T-helper 17 cell (primary cell): ENCODE measurements around the gene FGD2. TPM values are rescaled to one million over a fixed set of nuclear protein-coding genes. Genes with fewer than 3 reads are reported as not detected.
"Not testable (repeated sequence)": the region's sequence is repeated elsewhere in the genome, so short reads cannot be mapped to it uniquely, and the experiment has no call there.

Experiments used
- ATAC-seq: fragments of 150-1000 bp; cut with Tn5 transposase; 2 replicates; pipeline ENCODE4 v1.10.0; 2021; ENCODE audit warnings: mild to moderate bottlenecking, moderate library complexity
- DNase-seq, 3 donors: peaks; one replicate each; pipeline versions ENCODE4 v3.0.0 to v3.0.0-alpha.2; 2020 to 2021
- H3K9me3 ChIP-seq: one replicate; pipeline ENCODE4 v1.7.0; 2013; ENCODE audit warnings: low read length, mild to moderate bottlenecking; ENCODE audit not compliant: control insufficient read depth, poor library complexity, severe bottlenecking
- H3K27ac Mint-ChIP-seq: one replicate; pipeline ENCODE4 v1.8.0; 2022; ENCODE audit warnings: mild to moderate bottlenecking, moderate library complexity, mixed read lengths
- H3K27me3 Mint-ChIP-seq: one replicate; pipeline ENCODE4 v1.8.0; 2022; ENCODE audit warnings: mixed read lengths
- H3K36me3 Mint-ChIP-seq: one replicate; pipeline ENCODE4 v1.8.0; 2022; ENCODE audit warnings: low read depth, mixed read lengths
- H3K4me1 Mint-ChIP-seq: one replicate; pipeline ENCODE4 v1.8.0; 2022; ENCODE audit warnings: mild to moderate bottlenecking, mixed read lengths
- H3K4me3 Mint-ChIP-seq: one replicate; pipeline ENCODE4 v1.8.0; 2022; ENCODE audit warnings: mild to moderate bottlenecking, moderate library complexity, mixed read lengths
- total RNA-seq, 4 donors: library from RNA in 2 of 4; stranded (reverse) in 2 of 4; gene quantifications; one replicate each; pipeline ENCODE4 v1.2.3 and lab custom pipeline; 2022 to 2026

The FGD2 gene
- total RNA-seq, 2 donors from 2014 or later: 1.7 to 12.6 TPM

DNA sequence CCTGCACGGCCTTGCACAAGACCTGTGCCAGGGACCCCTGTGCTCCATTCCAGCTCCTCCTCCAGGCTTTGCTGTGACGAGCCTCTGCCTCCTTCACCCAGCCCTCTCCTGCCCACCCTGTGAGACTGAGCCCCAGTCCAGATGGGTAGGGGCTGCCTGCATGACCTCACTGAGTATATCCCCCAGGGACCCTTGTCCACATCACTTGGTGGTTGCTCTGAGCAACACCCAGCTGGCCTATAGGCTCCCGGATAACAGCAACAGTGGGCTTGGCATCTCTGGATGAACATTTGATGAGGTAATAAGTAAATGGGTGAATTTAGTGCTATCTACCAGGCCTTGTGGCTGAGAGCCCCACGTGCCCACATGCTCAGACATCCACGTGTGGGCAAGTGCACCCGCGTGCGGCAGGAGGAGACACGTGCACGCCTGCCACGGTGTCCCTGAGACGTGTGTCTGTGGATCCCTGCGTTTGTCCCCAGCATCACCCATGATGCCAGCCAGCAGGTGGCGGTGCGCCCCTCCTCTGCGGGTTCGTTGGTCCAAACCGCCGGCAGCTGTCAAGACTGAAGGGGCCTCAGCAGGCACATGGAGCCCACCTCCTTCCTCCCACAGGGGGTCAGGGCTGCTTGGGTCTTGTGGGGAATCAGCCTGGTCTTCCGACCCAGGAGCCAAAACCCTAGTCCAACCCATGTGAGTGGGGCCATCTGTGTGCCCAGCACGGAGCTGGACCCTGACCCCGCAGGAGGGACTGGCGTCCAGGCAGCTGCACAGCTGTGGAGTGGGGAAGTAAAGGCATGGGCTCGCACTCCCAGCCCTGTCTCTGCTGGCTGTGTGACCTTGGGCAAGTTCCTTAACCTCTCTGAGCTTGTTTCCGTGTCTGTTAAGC, 45.9 kb downstream of the FGD2 start:
- no peaks in the 10 kb centered on the region for H3K9me3 ChIP-seq
- Mint-ChIP-seq H3K27ac (peak overlapping the region; percentile 99), H3K36me3 (peaks cover 2% of the 10 kb centered on the region), H3K27me3 (no peaks in the 10 kb centered on the region), H3K4me3 (peak overlapping the region; percentile 93), H3K4me1 (peaks cover 48% of the 10 kb centered on the region)
- ATAC-seq (peak; percentile 81), DNase-seq (peak; percentile 72 to 90 (median 77))

GRCh38 chr6:37052027-37052628, 46.7 kb downstream of the FGD2 start:
- no peak overlapping the region for H3K4me3 Mint-ChIP-seq
- H3K27me3 Mint-ChIP-seq: no peaks in the 10 kb centered on the region
- H3K27ac Mint-ChIP-seq: peak overlapping the region; percentile 99
- peaks cover 2% of the 10 kb centered on the region for H3K36me3 Mint-ChIP-seq
- H3K9me3 ChIP-seq: no peaks in the 10 kb centered on the region
- H3K4me1 Mint-ChIP-seq: peaks cover 44% of the 10 kb centered on the region
- DNase-seq (no peak), ATAC-seq (no peak)

DNA sequence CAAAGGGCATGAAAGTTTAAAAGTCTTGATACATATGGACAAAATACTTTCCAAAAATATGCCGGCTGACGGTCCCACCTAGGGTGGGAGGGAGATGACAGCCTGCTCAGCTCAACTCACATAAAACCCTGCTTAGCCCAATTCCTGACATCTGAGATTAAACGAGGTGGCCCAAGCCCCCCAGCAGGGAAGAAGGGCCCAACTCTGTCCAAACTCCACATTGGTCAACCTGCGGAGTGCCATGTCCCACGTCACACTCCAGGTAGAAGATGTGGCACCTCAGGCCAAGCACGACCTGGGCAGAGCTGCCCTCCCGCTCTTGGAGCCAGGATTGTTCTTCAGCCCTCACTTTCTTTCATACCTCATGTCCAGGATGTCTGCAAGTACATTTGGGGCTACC, 48.2 kb downstream of the FGD2 start:
- no peak for DNase-seq
- no peak overlapping the region for H3K27ac Mint-ChIP-seq
- peaks cover 35% of the 10 kb centered on the region for H3K4me1 Mint-ChIP-seq
- peaks cover 2% of the 10 kb centered on the region for H3K36me3 Mint-ChIP-seq
- ATAC-seq: no peak
- H3K27me3 Mint-ChIP-seq: no peaks in the 10 kb centered on the region
- no peaks in the 10 kb centered on the region for H3K9me3 ChIP-seq
- no peak overlapping the region for H3K4me3 Mint-ChIP-seq

DNA sequence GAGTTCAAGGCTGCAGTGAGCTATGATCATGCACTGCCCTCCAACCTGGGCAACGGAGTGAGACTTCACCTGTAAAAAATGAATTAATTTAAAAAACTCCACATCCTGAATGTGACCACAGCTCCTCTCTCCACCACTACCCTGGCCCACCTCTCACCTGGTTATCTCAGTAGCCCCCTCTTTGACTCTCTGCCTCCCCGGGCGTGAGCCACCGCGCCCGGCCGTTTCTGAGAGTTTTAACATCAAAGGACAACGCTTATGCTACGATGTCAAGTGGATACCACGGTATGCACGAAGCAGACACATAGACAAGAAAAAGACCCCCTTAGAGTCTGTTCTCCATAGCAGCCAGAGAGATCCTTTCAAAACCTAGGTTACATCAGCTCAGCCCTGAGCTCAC, 48.7 kb downstream of the FGD2 start:
- DNase-seq: no peak
- Mint-ChIP-seq H3K4me1 (peaks cover 30% of the 10 kb centered on the region), H3K36me3 (peaks cover 2% of the 10 kb centered on the region), H3K27ac (peak overlapping the region; percentile 57), H3K27me3 (no peaks in the 10 kb centered on the region), H3K4me3 (no peak overlapping the region)
- H3K9me3 ChIP-seq: no peaks in the 10 kb centered on the region
- no peak for ATAC-seq

- Mint-ChIP-seq H3K4me1 (peaks cover 28% of the 10 kb centered on the region), H3K36me3 (peaks cover 2% of the 10 kb centered on the region), H3K27me3 (no peaks in the 10 kb centered on the region), H3K27ac (peak overlapping the region; percentile 57), H3K4me3 (no peak overlapping the region)
- H3K9me3 ChIP-seq: no peaks in the 10 kb centered on the region
- ATAC-seq: no peak
- no peak for DNase-seq
These were observed 49.1 kb downstream of the FGD2 start for GRCh38 chr6:37054580-37054979.

GRCh38 chr6:37056112-37056403, 50.6 kb downstream of the FGD2 start:
- Mint-ChIP-seq H3K4me3 (no peak overlapping the region), H3K27me3 (no peaks in the 10 kb centered on the region), H3K27ac (no peak overlapping the region), H3K36me3 (peaks cover 2% of the 10 kb centered on the region), H3K4me1 (peaks cover 15% of the 10 kb centered on the region)
- no peaks in the 10 kb centered on the region for H3K9me3 ChIP-seq
- ATAC-seq (no peak), DNase-seq (no peak)

GRCh38 chr6:37056439-37057127, 51.1 kb downstream of the FGD2 start:
- H3K9me3 ChIP-seq: no peaks in the 10 kb centered on the region
- Mint-ChIP-seq H3K4me3 (no peak overlapping the region), H3K36me3 (peaks cover 2% of the 10 kb centered on the region), H3K27me3 (no peaks in the 10 kb centered on the region), H3K27ac (no peak overlapping the region), H3K4me1 (peaks cover 10% of the 10 kb centered on the region)
- no peak for ATAC-seq
- DNase-seq: no peak

DNA sequence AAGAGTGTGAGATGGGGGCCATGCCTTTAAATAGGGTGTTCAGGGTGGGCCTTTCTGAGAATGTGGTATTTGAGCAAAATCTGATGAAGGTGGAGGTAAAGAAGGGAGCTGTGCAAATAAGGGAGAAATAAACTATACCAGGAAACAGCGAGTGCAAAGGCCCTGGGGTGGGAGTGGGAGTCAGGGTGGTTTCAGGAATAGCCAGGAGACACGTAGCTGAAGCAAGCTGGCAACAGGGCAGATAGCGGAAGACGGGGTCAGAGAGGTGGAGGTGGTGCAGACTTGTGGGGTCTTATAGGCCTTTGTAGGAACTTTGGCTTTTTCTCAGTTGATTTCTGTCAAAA, 51.6 kb downstream of the FGD2 start:
- peaks cover 6% of the 10 kb centered on the region for H3K4me1 Mint-ChIP-seq
- peaks cover 2% of the 10 kb centered on the region for H3K36me3 Mint-ChIP-seq
- H3K9me3 ChIP-seq: no peaks in the 10 kb centered on the region
- DNase-seq: no peak
- H3K27me3 Mint-ChIP-seq: no peaks in the 10 kb centered on the region
- no peak for ATAC-seq
- H3K27ac Mint-ChIP-seq: no peak overlapping the region
- H3K4me3 Mint-ChIP-seq: no peak overlapping the region

GRCh38 chr6:37057678-37058077, 52.2 kb downstream of the FGD2 start:
- no peaks in the 10 kb centered on the region for H3K9me3 ChIP-seq
- no peak for DNase-seq
- no peak for ATAC-seq
- Mint-ChIP-seq H3K4me1 (peaks cover 5% of the 10 kb centered on the region), H3K36me3 (peaks cover 2% of the 10 kb centered on the region), H3K27ac (no peak overlapping the region), H3K27me3 (no peaks in the 10 kb centered on the region), H3K4me3 (no peak overlapping the region)

DNA sequence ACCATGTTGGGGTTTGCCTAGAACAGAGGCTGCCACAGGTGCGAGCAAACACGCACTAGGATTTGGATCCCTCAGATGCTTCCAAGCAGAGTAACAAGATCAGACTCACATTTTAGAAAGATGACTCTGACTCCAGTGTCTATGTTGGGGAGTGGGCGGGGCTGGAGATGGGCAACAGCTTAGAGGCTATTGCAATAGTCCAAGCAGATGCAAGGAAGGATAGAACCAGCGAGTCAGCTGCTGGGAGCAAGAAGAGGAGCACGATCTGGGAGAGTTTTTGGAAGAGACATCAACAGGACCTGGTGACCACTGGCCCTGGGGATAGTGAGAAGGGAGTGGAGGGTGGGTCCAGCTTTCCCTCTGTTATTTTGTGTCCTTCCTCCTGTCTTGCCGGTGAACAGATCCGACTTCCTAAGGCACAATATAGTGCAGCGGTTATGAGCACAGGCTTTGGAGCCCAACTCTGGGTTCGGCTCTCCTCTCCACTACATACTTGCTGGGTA, 52.7 kb downstream of the FGD2 start:
- DNase-seq (no peak), ATAC-seq (no peak)
- H3K4me1 Mint-ChIP-seq: peaks cover 5% of the 10 kb centered on the region
- peaks cover 2% of the 10 kb centered on the region for H3K36me3 Mint-ChIP-seq
- no peaks in the 10 kb centered on the region for H3K9me3 ChIP-seq
- H3K27ac Mint-ChIP-seq: no peak overlapping the region
- H3K4me3 Mint-ChIP-seq: no peak overlapping the region
- H3K27me3 Mint-ChIP-seq: no peaks in the 10 kb centered on the region

- DNase-seq, H3K27ac Mint-ChIP-seq, H3K4me1 Mint-ChIP-seq, H3K36me3 Mint-ChIP-seq, H3K27me3 Mint-ChIP-seq, ATAC-seq, H3K4me3 Mint-ChIP-seq, H3K9me3 ChIP-seq: not testable (repeated sequence)
These were observed 53.5 kb downstream of the FGD2 start for GRCh38 chr6:37058984-37059343.

DNA sequence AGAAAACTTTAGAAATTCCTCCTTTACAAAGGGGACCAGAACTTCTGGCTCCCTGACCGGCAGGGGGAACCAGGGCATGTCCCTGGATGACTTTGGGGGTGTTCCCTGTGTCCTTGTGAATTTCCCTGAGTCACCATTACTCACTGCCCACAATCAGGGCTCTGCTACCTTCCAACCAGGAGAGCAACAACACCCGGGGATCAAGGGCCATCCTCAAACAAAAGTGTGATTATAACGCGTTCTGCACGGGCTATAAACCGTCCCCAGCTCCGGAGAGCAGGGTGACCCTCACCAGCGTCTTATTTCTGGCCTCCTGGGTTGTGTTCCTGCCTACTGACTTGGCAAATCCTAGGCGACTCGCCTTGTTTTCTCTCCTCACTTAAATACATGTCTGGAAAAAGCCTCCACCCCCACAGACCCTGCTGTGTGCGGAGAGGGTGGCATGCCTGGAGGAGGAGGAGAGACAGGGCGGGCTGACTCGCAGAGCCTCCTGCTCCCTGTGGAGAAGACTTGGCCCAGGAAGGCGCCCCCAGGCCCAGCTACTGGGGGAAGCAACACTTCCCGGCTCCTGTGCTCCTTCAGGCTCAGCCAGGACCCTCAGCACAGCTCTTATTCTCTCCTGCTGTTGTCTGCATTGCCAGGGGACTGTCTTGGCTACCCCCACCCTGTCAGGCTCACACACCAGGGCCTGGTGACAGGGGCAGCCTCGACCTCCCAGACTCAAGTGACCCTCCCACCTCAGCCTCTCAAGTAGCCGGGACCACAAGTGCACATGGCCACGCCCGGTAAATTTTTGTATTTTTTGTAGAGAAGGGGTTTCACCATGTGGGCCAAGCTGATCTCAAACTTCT, 54.1 kb downstream of the FGD2 start:
- DNase-seq: no peak
- no peaks in the 10 kb centered on the region for H3K27me3 Mint-ChIP-seq
- H3K4me1 Mint-ChIP-seq: peaks cover 4% of the 10 kb centered on the region
- peaks cover 1% of the 10 kb centered on the region for H3K36me3 Mint-ChIP-seq
- no peak overlapping the region for H3K27ac Mint-ChIP-seq
- H3K4me3 Mint-ChIP-seq: no peak overlapping the region
- no peaks in the 10 kb centered on the region for H3K9me3 ChIP-seq
- ATAC-seq: no peak

DNA sequence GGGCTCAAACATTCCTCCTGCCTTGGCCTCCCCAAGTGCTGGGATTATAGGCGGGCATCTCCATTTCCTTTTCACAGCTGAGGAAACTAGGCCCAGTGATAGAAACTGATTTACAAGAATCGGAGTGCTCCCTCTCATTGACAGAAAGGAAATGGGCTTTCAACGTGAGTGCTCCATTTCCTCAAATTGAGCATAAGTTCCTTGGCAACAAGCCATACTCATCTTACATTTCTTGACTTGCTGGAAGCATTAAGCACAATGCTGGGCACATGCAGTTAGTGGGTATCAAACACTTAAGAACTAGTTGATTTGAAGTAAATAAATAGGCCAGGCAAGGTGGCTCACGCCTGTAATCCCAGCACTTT, 54.7 kb downstream of the FGD2 start:
- ATAC-seq (no peak), DNase-seq (no peak)
- no peaks in the 10 kb centered on the region for H3K27me3 Mint-ChIP-seq
- no peaks in the 10 kb centered on the region for H3K4me1 Mint-ChIP-seq
- no peak overlapping the region for H3K27ac Mint-ChIP-seq
- H3K9me3 ChIP-seq: no peaks in the 10 kb centered on the region
- H3K36me3 Mint-ChIP-seq: no peaks in the 10 kb centered on the region
- no peak overlapping the region for H3K4me3 Mint-ChIP-seq
